ENCODE results near the gene ERP27. TPM values are rescaled to one million over a fixed set of nuclear protein-coding genes. Genes with fewer than 3 reads are reported as not detected.

ERP27 gene
- total and polyA plus RNA-seq, 2 of the 8 experiments (the other 6 are each of a cell fraction or from before 2014, with no cell fraction given): not detected

DNA sequence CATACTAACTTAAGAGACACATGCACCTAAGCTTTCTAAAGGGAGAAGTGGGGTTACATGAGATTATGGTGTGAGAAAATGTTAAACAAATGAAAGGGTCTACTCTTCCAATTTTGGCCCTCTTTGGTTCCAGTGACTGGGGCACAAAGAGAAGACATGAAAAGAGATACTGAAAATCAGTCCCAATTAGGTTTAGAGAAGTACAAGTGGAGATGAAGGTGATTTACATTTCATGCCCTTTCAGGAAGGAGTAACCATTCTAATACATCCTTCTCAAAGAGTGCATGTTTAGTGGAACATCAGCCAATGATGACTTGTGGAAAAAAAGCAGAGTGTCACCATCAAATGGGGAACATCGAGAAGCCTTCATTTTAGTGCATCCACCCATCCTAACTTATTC is 67.1 kb downstream of the ERP27 start:
- TF ChIP-seq TEAD4 (IDR thresholded peaks at IDR 0.05; ENCODE audit: low read depth, low read length): no peak
- no peak for TF ChIP-seq SIRT6 (IDR thresholded peaks at IDR 0.05; ENCODE audit: low read length)
- no peak for TF ChIP-seq POLR2AphosphoS5 (IDR thresholded peaks at IDR 0.05; ENCODE audit: low read depth, low read length)
- no peak for TF ChIP-seq TAF1 (IDR thresholded peaks at IDR 0.05; ENCODE audit: low read depth, low read length)
- no peak for TF ChIP-seq KDM1A (IDR thresholded peaks at IDR 0.05; ENCODE audit: borderline replicate concordance, low read length)
- no peak for TF ChIP-seq RAD21 (IDR thresholded peaks at IDR 0.05 in 1 of 2, conservative IDR thresholded peaks at IDR 0.05 in 1 of 2; ENCODE audit: low read depth in 2 of 2, low read length in 2 of 2)
- no peak for TF ChIP-seq ASH2L (IDR thresholded peaks at IDR 0.05; ENCODE audit: low read length)
- TF ChIP-seq ATF2 (IDR thresholded peaks at IDR 0.05; ENCODE audit: low read length): no peak
- TF ChIP-seq RXRA (IDR thresholded peaks at IDR 0.05; ENCODE audit: insufficient read depth, low read depth, low read length): no peak
- TF ChIP-seq BACH1 (IDR thresholded peaks at IDR 0.05; ENCODE audit: low read length): no peak
- TF ChIP-seq MAFK (IDR thresholded peaks at IDR 0.05; ENCODE audit: low read depth, low read length): no peak
- TF ChIP-seq CBX5 (IDR thresholded peaks at IDR 0.05; ENCODE audit: low read depth, low read length): no peak
- TF ChIP-seq CREB1 (IDR thresholded peaks at IDR 0.05): no peak
- TF ChIP-seq CHD1 (IDR thresholded peaks at IDR 0.05; ENCODE audit: low read depth, low read length): no peak
- TF ChIP-seq NRF1 (IDR thresholded peaks at IDR 0.05; ENCODE audit: low read depth, low read length): no peak
- no peak overlapping the region for H2BK5ac ChIP-seq (ENCODE audit: low read depth, low read length)
- DNase-seq (ENCODE audit: low read depth in 1 of 2, low spot score in 2 of 2) (no peak), FAIRE-seq (no peak)
- H3K79me1 ChIP-seq (ENCODE audit: low read depth, low read length): no peaks in the 10 kb centered on the region
- H2BK15ac ChIP-seq (ENCODE audit: low read length): no peak overlapping the region
- H3K23me2 ChIP-seq (ENCODE audit: low read depth, low read length): no peaks in the 10 kb centered on the region
- H3K4me3 ChIP-seq (ENCODE audit: extremely low read depth in 1 of 4, insufficient read depth in 2 of 4, low read depth in 3 of 4, low read length in 4 of 4): no peak overlapping the region
- H3K79me2 ChIP-seq (ENCODE audit: control insufficient read depth in 1 of 2, insufficient read depth in 2 of 2, low read length in 2 of 2): no peaks in the 10 kb centered on the region
- no peaks in the 10 kb centered on the region for H3K4me1 ChIP-seq (replicated peaks in 1 of 4; ENCODE audit: control insufficient read depth in 3 of 4, insufficient read depth in 4 of 4, low read length in 3 of 4)
- peak overlapping the region in 1 of 4 experiments; percentile 49; a peak in 1 of 7 replicates for H3K9ac ChIP-seq (replicated peaks in 1 of 4; ENCODE audit: extremely low read depth in 1 of 4, low read depth in 3 of 4, low read length in 3 of 4)
- no peak overlapping the region for H2AFZ ChIP-seq (ENCODE audit: low read length)
- no peak overlapping the region for H4K91ac ChIP-seq (replicated peaks; ENCODE audit: insufficient read length, low read length)
- no peaks in the 10 kb centered on the region for H3K36me3 ChIP-seq (ENCODE audit: control insufficient read depth in 2 of 4, insufficient read depth in 4 of 4, low read length in 3 of 4)
- no peak overlapping the region for H3K4ac ChIP-seq (replicated peaks; ENCODE audit: insufficient read length, low read depth, low read length)
- H2BK20ac ChIP-seq (ENCODE audit: low read length): no peak overlapping the region
- no peak overlapping the region for H3K27ac ChIP-seq (ENCODE audit: low read depth, low read length)
- no peak overlapping the region for H3K4me2 ChIP-seq (ENCODE audit: insufficient read depth in 1 of 2, low read depth in 2 of 2, low read length in 2 of 2)
- H2AK5ac ChIP-seq (ENCODE audit: low read depth, low read length): no peak overlapping the region
- peaks cover 12 to 17% of the 10 kb centered on the region in 2 experiments for H3K9me3 ChIP-seq (ENCODE audit: insufficient read depth in 2 of 2, low read depth in 1 of 2, low read length in 1 of 2)
- H4K20me1 ChIP-seq (replicated peaks in 1 of 2; ENCODE audit: control insufficient read depth in 1 of 2, insufficient read depth in 2 of 2, low read length in 2 of 2): no peaks in the 10 kb centered on the region
- H3K27me3 ChIP-seq (replicated peaks in 1 of 4; ENCODE audit: control insufficient read depth in 3 of 4, extremely low read depth in 1 of 4, insufficient read depth in 3 of 4, low read length in 3 of 4): no peaks in the 10 kb centered on the region
- H3K14ac ChIP-seq (ENCODE audit: insufficient read length): no peak overlapping the region
- H3K56ac ChIP-seq (replicated peaks; ENCODE audit: insufficient read length, low read depth, low read length): no peak overlapping the region
- no peak overlapping the region for H3K18ac ChIP-seq (ENCODE audit: extremely low read depth, low read length)
- H4K8ac ChIP-seq (ENCODE audit: extremely low read depth, insufficient read depth, low read length): no peak overlapping the region
- H3K23ac ChIP-seq (ENCODE audit: insufficient read length): no peak overlapping the region
- CTCF ChIA-PET (ENCODE audit: partially characterized antibody): no interaction called here
- 100% methylated on average over 1 of the region's 1 CpG; no CpG with 5 or more reads in 1 of the 2 experiments for WGBS, 2 experiments (ENCODE audit: extremely low coverage in 1 of 2, insufficient coverage in 1 of 2, insufficient read length in 1 of 2, insufficient replicate concordance in 2 of 2, low coverage in 1 of 2, low lambda C conversion rate in 2 of 2, missing lambda C conversion rate in 1 of 2)
- no peak overlapping the region for H4K5ac ChIP-seq (ENCODE audit: insufficient read length, low read depth, low read length)
- POLR2A ChIA-PET (ENCODE audit: partially characterized antibody): no interaction called here
- H2BK12ac ChIP-seq (ENCODE audit: low read depth, low read length): no peak overlapping the region
- H2BK120ac ChIP-seq (replicated peaks; ENCODE audit: low read depth, low read length): no peak overlapping the region

Measured in H1 (cell line).